NCI-H524 treated with DMSO at 0.1 percent for 48 hours (cell line): ENCODE data around the gene RNU6-9.
A peak's percentile ranks its signal among the peaks of the same experiment; 100 is the strongest.

Experiments
- DNase-seq: peaks from one replicate; lab custom pipeline; 2025; lab: John Stamatoyannopoulos, UW

RNU6-9 gene

DNA sequence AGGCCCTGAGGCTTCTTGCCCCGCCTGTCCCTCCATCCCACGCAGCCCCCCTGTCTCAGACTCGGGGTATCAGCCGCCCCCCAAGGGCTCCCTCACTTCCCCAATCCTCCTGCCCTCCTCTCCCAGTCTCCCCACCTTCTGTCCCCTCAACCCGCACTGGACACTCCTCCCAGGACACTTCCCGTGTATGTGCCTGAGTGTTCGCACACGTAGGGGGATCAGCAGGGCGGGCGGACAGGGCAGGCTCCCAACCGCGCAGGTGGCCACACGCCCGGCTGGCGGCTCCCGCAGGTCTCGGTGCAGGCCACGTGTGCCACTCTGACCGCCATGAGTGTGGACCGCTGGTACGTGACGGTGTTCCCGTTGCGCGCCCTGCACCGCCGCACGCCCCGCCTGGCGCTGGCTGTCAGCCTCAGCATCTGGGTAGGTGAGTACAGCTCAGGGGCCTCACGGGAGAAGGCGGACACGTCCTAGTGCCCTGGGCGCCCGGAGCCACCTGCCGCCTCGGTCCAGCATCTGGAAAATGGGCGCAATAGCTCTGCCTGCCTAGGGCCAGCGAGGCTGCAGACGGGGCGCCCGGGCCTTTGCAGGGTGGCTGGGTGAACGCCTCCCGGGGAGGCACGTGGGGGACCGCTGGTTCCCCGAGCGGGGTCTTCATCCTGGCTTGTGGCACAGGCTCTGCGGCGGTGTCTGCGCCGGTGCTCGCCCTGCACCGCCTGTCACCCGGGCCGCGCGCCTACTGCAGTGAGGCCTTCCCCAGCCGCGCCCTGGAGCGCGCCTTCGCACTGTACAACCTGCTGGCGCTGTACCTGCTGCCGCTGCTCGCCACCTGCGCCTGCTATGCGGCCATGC is 26.1 kb downstream of the RNU6-9 start:
- no peak for DNase-seq

DNA sequence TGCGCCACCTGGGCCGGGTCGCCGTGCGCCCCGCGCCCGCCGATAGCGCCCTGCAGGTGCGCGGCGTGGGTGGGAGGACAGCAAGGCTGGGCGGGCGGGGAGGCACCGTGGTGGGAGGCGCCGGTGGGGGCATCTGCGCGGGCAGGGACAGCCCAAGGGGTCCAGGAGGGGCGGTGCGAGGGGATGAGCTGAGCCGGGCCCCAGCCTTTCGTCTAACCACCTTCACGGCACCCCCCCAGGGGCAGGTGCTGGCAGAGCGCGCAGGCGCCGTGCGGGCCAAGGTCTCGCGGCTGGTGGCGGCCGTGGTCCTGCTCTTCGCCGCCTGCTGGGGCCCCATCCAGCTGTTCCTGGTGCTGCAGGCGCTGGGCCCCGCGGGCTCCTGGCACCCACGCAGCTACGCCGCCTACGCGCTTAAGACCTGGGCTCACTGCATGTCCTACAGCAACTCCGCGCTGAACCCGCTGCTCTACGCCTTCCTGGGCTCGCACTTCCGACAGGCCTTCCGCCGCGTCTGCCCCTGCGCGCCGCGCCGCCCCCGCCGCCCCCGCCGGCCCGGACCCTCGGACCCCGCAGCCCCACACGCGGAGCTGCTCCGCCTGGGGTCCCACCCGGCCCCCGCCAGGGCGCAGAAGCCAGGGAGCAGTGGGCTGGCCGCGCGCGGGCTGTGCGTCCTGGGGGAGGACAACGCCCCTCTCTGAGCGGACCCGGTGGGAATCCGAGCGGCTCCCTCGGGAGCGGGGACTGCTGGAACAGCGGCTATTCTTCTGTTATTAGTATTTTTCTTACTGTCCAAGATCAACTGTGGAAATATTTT is 27.0 kb downstream of the RNU6-9 start:
- DNase-seq = no peak

DNA sequence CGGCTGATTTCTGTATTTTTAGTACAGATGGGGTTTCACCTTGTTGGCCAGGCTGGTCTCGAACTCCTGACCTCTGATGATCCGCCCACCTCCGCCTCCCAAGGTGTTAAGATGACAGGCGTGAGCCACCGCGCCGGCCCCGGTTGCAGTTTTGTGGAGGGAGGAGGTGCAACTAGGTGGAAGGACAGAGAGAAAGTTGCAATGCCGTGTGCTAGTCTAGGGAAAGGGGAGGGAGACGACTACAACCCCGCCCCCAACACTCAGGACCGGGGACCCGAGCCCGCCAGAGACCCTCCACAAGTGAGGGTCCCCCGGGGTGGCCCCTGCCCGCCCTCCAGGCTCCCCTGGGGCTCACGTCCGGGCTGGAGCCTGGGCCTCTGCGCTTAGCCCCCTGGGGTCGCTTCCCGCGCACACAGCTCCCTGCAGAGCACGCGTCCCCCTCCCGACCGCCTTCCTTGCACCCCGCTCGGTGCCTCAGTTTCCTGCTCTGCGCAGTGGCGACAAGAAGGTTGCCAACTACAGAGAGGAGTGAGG is 31.3 kb downstream of the RNU6-9 start:
- no peak for DNase-seq

DNA sequence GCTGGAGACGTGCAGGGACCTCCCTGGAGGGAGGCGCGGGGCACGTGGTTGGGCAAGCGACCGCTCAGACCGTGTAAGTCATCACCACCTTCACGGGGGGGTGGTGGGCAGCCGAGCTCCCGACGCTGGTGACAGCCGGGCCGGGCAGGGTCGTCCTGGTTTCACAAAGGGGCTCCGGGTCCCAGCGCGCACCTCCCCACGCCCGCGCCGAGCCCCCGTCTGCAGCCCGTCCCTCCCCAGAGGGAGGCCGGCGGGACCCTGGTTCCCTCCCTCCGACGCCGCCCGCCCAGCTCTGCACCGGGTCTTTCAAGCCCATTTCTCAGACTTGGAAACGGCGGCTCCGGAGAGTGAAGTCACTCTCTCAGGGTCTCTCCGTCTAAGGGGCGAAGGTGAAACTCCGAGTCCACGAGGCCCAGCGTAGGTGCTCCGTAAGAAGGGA is 31.8 kb downstream of the RNU6-9 start:
- no peak for DNase-seq

DNA sequence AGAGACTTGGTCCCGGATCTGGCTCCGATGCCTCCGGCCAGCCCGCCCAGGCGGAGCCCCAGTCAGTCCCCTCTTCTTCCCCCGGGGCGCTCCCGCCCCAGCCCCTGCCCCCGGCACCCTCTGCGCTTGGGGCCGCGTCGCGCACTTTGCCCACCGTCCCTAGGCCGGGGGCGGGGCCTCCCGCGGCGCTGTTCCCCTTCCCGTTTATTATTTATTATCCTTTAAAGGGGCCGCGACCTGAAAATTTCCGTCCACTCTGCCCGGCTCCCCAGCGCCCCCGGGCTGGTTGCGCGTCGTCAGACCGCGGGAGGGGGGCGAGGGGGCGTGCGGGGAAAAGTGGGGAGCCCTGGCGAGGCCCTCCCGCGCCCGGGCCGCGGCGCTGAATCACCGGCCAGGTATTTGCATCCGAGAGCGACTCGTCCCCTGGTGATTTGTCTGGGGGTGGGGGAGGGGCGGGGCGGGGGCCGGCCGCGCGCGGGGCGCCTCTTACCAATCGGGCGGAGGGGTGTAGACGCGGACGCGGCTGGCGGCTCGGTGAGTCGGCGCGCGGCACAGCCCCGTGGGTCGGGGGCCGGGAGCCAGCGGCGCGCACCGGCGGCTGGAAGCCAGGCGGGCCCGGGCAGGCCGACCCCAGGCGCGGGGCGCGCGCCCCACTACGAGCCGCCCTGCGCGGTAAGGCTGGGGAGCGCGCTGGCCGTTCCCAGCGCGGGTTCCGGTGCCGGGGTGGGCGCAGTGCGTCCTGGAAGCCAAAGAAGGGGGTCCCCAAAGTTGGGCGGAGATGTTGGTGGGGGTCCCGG is 32.4 kb downstream of the RNU6-9 start, which contains the start of gene ARID3A:
ARID3A (plus strand) TSS at position 510 of the 797 bp plus-strand sequence. CDS start 3,494 bp downstream, outside the sequence.
- peak; percentile 42 for DNase-seq

DNA sequence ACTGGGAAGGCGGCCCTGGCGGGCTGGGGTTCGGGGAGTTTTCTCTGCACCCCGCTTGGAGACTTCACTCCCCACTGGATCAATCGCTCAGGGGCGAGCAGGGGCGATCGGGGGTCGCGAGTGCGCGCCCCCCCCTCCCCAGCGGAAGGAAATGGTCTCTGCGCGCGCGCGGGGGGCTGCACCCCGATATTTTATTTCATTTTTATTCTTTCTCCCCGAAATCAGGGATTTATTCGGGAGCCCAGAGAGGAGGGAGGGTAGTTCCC is 33.0 kb downstream of the RNU6-9 start:
- no peak for DNase-seq

DNA sequence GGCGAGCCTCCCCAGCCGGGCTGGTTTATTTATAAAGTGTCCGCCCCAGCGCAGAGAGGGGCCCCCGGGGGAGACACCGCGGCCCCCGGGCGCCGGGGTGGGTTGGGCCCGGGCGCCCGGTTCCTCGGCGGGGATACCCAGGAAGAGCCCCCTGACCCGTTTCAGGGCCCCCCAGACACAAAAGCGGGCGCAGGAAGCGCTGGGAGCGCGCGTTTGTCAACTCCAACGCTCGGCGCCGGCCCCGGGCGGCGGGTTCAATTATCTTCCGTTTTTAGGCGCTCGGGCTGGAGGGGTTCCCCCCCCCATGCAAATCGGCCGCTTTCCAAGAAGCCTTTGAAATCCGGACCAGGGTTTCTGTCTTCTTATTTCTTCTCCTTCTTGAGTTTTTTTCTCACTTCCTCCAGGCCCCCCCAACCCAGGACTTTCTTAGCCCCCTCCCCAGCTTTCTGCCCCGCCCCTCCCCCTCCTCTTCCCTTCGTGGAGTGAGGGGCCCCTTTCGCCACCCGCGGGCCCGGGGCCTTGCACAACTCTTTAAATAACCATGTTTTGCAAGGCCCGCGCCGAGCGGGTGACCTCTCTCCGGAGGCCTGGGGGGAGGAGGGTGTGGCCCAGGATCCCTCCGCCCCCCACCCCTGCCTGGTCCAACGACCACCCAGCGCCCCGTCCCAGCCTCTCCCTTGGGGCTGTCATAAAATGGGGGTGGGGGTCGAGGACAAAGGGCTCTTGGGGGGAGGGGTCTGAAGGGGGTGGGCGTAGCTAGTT is 33.5 kb downstream of the RNU6-9 start:
- no peak for DNase-seq

DNA sequence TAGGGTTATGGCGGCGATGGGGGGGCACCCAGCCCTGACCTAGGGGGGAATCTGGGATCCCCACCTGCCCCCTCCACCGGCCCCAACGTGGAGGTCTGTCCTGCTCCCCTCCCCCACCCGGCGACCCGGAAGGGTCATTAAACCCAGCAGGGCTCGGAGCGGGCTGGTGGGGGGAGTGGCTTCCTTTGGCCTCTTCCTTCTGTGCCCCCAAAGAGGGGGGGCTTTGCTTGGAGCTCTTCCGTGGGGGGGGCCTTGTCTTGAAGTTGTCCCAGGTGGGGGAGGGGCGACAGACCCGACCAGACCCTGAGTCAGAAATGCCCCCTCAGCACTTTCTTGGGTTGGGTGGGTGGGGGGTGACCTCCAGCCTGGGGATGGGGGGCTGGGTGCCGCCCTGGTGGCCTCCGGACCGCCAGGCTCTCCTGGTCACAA is 34.1 kb downstream of the RNU6-9 start:
- DNase-seq = no peak

DNA sequence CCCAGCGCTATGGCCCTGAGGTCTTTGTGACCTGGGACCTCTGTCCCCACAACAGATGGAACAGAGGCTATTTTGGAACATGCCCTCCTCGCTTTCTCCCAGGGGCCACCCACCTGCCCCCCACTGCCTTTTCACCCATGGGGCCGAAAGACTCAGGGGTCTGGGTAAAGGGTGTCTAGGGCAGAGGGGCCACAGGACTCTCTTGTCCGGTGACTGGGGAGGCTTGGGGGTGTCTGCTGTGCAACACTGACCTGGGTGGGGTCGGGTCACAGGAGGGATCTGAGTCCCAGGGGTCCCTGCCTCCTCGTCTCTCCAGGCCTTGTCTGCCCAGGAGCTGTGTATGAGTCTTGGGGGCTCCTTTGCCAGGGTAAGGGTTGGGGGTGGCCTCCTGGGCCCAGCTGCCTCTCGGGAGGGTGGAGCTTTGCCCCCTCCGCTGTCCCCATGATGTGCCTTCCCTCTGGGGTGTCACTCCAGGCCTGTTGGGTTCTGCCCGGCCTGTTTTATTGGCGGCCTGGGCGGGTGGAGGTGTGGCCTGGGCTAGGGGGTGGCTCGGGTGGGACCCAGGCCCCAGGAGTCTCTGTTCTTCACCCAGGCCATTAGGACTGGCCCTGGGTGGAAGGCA is 34.6 kb downstream of the RNU6-9 start:
- DNase-seq = no peak

DNA sequence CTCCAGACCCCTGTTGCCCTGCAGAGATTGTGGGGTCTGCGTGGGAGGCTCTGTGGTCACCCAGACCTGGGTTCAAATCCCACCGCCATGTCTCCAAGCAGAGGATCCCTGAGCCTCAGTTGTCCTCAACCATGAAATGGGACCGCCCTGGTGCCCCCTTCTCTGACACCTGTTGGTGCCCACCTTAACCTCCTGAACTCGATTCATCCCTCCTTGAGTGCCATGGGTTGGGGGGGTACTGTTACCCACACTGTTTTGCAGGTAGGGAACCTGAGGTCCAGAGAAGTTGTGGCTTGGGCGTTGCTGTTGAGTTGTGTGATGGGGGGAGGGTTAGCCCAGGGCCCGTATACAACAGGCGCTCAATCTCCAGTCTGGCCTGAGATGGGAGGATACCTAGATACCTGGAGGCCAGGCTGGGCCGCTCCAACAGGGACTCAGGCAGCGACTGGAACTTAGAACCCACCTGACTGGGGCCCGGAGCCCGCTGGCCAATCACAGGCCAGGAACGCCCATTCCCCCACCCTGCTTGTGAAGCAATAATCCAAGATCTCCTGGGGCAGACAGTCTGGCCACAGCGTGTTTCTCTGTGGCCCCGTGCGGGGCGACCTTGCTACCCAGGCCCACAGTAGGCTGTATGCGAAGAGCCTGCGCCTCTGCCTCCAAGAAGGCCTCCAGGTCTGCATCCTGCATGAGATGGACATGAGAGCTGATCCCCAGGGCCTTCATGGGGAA is 35.4 kb downstream of the RNU6-9 start:
- no peak for DNase-seq

DNA sequence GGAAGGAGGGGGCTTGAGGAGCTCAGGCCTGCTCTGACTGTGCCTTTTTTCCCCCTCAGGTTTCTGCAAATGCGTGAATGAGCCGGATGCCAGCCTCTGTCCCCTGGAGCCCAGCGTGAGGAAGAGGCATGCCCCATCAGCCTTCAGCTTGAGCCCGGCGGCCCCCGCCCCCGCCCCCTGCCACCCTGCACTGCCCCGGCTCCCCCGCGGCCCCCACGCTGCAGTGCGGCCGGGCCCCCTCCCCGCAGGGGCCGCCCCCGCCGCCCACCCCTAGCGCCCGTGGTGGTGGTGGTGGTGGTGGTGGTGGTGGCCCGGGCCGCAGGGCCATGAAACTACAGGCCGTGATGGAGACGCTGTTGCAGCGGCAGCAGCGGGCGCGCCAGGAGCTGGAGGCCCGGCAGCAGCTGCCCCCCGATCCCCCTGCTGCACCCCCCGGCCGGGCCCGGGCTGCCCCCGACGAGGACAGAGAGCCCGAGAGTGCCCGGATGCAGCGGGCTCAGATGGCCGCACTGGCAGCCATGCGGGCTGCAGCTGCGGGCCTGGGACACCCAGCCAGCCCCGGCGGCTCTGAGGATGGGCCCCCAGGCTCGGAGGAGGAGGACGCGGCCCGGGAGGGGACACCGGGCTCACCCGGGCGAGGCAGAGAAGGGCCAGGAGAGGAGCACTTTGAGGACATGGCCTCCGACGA is 36.1 kb downstream of the RNU6-9 start:
- DNase-seq = no peak

DNA sequence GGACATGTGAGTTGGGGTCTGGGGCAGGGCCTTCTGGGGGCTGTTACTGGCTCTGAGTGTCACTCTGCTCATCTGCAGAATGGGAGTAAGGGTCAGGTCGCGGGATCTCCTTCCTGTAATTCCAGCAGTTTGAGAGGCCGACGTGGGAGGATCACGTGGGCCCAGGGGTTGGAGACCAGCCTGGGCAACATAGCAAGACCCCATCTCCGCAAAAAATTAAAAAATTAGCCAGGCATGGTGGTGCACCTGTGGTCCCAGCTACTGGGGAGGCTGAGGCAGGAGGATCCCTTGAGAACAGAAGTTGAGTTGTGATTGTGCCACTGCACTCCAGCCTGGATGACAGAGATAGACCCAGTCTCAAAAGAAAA is 36.6 kb downstream of the RNU6-9 start:
- no peak for DNase-seq

DNA sequence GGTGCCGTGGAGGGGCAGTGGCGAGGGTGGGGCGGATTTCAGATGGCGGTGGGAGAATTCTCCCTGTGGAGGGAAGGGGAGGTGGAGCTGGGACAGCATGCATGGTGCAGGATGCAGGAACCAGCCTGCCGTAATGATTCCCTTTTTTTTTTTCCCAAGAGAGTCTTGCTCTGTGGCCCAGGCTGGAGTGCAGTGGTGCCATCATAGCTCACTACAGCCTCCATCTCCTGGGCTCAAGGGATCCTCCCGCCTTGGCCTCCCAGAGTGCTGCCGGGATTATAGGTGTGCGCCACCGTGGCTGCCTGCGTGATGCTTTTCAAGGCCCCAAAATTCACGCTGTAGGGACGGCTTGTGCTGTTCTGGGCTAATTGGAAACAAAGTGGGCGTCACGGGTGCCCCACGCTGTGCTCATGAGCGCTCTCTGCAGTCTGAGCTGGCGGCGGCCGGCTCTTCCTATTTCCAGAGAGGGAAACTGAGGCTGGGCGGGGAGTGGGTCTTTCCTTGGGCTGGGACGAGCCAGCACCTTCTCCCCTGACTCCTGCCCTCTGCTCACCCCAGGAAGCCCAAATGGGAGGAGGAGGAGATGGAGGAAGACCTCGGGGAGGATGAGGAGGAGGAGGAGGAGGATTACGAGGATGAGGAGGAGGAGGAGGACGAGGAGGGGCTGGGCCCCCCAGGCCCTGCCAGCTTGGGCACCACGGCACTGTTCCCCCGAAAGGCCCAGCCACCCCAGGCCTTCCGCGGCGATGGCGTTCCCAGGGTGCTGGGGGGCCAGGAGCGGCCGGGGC is 38.8 kb downstream of the RNU6-9 start:
- DNase-seq = no peak

DNA sequence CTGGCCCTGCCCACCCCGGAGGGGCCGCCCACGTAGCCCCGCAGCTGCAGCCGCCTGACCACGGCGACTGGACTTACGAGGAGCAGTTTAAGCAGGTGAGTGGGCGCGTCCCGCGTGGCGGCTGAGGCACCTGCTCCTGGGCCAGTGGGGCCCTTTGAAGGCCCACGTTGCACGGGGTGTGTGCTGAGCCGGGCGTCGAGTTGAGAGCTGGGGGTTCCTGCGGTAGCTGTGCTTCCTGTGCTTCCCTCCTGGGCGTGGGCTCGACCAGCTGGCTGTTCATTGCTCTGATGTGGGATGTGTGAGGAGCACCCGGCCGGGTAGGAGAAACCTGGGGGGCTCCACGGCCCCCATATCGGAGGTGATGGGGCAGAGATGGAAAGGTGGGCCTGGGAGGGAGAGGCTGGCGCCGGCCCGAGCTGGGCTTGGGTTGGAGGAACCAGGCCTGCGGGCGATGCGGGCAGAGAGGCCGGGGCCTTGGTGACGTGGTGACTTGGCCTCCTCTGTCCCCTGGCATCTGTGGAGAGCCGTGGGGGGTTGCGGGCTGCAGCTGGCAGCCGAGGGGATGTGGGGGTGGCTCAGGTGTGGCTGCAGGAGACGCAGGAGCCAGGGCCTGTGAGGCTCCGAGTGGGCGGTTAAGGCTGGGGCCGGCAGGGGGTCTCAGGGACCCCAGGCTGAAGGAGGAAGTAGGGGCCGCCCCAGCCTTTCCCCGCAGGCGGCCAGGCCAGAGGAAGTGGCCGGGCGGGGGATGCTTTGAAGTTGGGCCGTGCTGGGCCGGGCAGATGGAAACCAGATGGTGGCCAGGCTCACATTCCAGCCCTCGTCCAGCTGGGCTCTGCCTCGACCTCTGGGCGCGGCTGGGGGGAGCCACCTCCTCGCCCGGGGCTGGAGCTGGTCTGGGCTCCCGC is 39.6 kb downstream of the RNU6-9 start:
- DNase-seq = peak; percentile 44

DNA sequence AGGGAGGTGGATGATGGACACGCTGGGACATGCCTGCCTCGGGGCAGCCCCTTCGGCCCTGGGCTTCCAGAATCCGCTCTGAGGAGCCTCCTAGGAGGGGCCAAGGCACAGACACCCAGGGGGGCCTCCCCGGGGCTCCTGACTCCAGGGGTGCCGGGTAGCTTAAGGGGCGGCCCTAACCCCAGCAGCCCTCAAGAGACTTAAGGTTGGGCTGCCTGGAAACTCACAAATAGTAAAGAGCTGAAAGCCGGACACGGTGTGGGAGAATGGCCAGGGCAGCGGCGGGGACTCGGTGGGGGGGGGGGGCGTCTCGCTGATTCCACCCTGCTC is 40.2 kb downstream of the RNU6-9 start:
- no peak for DNase-seq

DNA sequence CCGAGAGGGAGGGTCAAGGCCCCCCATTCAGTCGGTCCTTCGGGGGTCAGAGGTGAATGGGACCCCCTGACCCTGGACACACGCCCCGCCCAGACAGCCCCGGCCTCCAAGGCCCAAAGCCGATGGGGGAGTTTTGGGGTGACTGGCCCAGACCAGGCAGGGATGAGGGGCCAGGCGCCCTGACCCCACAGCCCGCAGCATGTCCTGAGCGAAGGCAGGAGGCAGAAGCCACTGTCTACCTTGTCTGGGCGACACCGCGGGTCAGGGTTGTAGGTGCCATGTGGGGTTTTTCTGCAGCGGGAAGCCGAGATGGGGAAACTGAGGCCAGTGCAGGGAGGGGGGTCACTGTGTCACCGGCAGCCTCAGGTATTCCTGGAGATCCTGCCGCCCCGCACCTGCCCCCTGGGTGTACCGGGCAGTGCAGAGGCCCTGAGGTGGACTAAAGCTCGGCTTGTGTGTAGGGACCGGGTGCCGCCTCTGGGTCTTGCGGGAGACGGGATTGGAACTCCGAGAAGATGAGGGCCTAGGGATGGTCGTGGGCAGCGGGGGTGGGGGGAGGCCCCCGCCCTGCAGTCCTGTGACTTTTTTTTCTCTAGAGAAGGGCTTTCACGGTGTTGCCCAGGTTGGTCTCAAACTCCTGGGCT is 41.0 kb downstream of the RNU6-9 start:
- DNase-seq = no peak

DNA sequence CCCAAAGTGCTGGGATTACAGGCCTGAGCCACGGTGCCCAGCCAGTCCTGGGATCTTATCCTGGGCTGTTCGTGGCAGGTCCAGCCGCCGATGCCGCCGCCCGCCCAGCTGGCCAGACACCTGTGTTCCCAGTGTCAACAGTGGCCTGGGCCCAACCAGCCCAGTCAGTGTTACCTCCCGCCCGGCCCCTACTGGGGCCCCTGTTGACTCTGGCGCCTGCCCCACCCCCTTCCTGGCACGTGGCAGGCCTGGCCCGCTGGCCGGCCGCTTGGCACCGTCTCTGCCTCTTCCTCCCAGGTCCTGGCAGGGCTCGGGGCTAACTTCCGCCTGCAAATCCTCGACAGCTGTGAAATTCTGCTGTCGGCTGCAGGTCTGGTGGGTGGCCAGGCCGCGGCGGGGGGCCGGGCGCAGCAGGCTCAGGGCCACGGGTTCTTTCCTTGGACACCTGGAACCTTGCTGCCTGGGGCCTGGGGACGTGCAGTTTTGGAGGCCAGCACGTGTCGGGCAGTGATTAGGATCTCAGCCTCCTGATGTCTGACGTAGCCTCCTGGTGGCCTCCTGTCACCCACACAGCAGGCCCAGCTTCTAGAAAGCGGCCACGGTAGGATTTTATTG is 41.7 kb downstream of the RNU6-9 start:
- peak; percentile 31 for DNase-seq
